HG02870 (cell line): Measurements from ENCODE around the gene USP27X.

Source experiments
- ATAC-seq: cut with Tn5 transposase; IDR thresholded peaks from one replicate; pipeline ENCODE4 v1.9.1; 2021; ENCODE audit warnings: mild to moderate bottlenecking, moderate library complexity; ENCODE audit not compliant: unreplicated experiment

USP27X gene

GRCh38 chrX:49880668-49881067 is 1.4 kb downstream of the USP27X start:
- ATAC-seq: no peak

DNA sequence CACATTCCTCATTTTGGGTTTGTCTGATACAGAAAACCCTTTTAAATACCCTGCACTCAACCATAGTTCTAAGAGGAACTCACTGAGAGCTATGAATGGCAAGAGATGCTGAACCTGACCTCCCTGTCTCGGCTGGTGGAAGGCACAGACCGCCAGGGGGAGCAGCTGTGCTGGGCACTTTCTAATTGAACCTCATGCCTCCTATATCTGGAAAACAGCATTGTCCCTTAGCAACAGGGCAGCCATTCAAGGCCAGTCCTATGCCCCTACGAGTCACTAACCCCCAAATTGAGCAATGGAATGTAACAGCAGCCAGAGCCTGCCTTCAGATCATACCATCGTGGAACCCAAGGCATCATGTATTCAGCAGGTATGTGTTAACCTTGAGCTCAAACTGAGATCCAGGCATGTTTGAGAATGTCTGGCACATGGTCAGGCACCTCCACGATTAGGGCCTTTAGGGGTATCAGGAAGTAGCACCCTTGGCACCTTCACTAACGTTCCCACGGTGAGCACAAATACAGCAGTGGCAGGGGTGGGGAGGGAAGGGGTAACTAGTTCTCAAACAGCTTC is 5.1 kb downstream of the USP27X start:
- peak; percentile 46 for ATAC-seq

GRCh38 chrX:49892542-49892941 is 13.3 kb downstream of the USP27X start:
- no peak for ATAC-seq

DNA sequence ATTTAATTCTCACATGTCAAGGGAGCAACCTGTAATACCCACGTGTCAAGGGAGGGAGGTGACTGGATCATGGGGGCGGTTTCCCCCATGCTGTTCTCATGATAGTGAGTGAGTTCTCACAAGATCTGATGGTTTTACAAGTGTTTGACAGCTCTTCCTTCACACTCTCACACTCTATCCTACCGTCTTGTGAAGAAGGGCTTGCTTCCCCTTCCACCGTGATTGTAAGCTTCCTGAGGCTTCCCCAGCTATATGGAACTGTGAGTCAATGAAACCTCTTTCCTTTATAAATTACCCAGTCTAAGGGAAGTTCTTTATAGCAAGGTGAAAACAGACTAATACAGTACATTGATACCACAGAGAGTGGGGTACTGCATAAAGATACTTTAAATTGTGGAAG is 17.7 kb downstream of the USP27X start:
- ATAC-seq: no peak

DNA sequence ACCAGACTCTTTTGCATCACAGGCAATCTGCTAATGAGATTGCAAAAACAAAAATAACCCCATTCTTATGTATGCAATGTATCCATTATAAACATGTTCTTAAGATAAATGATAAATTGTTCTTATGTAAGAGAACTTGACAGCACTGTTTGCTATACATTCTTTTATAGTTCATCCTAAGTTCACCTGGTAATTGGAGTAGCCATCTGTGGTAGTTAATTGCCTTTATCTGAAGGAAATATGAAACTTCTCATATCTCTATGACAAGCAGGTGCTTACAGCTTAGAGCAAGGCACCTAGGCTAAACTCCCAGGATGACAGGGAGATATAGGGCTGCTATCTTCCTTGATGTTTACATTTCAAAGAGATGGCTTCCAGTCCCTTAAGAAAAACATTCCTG is 21.8 kb downstream of the USP27X start:
- no peak for ATAC-seq

GRCh38 chrX:49910344-49910743 is 31.1 kb downstream of the USP27X start:
- ATAC-seq: peak; percentile 74

DNA sequence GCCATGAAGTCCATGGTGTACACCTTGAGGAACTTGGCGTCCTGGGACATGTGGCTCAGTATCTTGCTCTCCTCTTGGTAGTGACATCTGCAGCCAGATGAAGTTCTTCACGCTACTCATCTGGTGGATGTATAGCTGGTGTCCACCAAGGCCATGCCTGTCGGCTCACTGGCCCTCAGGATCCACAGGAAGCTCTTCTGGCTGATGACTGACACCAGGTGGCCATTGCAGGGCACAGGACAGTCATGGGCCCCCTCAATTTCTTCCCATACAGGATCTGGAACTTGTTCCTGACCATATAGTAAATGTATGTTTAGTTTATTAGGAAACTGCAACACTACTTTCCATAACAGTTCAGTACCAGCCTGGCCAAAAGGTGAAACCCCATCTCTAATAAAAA is 32.8 kb downstream of the USP27X start:
- ATAC-seq: no peak

DNA sequence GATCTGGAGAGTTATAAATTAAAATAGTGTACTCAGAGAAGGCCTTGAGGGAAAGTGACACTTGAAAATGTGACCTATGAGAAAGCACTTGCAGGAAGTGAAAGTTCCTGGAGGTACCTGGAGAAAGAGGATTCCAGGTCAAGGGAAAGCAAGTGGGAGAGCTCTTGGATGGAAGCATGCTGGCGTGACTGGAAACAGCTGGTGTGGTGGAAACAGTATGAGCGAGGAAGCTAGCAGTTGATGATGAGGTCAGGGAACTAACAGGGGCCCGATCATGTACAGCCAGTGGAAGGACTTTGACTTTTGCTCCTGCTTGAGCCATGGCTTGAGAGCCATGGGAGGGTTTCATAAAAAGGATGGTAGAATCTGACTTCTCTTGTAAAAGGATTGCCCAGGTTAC is 33.6 kb downstream of the USP27X start:
- no peak for ATAC-seq

DNA sequence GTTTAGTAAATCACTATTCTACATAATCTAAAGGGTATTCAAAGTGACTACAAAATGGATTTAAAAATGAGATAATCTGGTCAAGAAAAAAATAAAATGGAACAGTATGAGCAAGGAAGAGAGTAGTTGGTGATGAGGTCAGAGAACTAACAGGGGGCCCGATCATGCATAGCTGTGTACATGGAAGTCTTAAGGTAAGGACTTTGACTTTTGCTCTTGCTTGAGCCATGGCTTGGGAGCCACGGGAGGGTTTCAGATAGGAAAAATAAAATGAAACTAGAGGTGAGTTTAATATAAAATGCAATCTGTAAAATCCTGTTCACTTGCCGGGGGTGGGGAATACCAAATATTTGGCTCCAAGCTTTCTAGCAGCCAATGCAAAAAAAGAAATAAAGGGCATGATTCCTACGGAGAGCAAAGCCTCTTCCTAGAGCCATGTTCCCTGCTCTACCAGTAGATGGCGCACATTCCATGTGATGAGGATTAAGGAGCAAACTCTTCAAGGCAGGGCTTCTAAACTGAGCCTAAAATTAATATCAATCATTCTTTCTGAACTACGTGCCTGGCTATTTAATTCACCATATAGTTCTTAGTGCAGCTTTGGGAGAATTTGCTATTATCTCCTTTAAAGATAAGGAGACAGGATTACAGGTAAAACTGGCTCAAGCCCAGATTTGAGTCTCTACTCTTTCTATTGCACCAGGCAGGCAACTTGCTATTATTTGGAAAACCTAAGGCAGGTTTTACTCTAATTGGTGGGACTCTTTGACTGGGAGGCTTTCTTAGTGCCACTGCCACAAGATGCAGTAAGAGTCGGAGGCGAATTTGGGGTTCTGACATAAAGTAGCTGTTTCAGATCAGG is 36.3 kb downstream of the USP27X start:
- ATAC-seq: peak; percentile 62

DNA sequence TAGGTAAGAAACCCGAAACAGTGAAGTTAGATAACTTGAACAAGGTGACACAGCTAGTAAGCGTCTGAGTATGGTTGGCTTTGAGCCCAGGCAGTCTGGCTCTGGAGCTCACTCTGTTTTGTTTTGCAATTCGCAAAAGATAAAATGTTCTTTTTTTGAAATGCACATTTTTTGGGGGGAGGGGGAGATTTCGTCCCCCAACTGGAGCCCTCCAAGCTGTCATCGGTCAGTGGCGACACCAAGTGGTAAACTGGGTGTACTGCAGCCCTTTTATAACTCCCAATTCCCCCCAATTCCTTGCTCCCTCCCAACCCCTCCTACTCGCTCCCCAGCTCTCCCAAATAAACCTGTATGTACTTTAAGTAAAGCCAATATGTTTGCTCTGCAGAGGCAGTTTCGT is 40.3 kb downstream of the USP27X start:
- no peak for ATAC-seq

DNA sequence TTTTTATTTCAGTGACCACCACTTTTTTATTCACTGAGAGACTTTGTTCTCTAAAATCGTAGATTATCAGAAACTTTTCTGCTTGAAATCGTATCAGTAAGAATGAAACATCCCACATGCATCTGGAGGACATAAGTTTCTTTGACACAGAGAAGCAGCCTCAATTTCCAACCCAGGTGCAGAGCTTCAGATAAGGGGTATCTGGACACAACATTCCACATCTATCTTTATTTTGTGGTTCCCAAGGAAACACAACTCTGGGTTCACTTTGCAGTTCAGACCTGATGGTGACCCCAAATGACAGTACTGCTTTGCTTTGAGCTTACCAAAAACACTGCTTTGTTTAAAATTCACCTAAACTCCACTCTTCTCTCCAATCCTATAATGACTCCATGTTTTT is 41.8 kb downstream of the USP27X start:
- ATAC-seq: no peak

DNA sequence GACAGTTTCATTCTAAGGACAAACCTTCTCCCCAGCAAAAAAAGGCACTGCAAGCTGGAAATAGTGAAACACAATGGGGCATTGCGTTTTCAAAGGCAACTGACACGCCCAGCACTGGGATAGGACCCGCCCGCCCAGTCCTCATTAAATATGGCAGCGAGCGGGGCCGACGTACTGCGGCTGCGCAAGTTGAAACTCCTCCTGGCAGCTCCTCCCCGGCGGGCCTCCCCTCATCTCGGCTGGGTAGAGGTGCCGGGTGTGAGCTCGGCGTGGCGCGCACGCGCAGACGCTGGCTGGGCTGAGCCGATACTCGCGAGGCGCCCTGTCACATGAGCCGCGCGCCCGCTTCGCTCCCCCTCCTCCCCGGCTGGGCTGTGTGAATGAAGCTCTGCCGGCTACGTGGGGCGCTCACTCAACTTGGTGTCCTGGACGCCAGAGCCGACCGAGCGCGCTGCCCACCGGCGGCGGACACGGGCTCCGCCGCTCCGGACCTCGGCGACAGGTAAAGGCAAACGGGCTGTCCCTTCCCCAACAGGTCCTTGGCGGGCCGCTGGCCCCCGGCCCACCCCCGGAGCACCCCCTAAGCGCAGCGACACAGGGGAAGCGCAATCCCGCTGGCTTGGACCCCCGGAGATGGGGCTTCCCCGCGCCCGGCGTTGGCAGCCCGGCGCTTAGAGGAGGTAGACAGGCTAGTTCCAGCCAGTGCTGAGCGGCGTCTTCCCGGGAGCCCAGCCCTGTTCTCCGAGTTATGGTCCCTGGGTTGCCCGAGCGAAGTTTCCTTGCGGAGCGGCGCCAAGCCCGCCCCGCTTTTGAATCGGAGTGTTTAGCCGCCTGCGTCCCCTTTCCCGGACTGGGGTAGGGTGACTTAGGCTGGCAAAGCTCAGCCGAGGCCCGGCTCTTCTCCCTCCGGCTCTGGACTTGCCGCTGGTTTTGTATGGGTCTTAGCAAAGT is 43.3 kb downstream of the USP27X start, which contains the start of gene CLCN5:
CLCN5 (plus strand) TSS at position 306 of the 951 bp plus-strand sequence. CDS start 2,703 bp downstream, outside the sequence.
- ATAC-seq: peak; percentile 94

DNA sequence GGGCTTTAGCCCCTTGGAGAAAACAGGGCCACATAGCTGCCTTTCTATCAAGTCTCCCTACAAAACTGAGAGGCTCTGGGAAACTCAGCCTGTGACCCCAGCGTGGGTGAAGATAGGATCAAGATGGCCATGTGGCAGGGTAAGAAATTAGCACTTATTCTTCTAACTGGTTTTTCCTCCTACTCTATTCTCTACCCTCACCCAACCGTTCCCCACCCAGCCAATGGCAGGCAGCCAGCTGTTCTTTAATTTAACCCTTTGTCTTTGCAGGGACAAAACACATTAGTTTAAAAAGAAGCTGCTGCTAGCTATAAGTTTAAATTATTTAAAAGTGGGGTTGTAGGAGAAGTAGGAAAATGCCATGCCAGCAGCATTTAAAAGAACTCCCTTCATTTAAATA is 45.9 kb downstream of the USP27X start:
- no peak for ATAC-seq

DNA sequence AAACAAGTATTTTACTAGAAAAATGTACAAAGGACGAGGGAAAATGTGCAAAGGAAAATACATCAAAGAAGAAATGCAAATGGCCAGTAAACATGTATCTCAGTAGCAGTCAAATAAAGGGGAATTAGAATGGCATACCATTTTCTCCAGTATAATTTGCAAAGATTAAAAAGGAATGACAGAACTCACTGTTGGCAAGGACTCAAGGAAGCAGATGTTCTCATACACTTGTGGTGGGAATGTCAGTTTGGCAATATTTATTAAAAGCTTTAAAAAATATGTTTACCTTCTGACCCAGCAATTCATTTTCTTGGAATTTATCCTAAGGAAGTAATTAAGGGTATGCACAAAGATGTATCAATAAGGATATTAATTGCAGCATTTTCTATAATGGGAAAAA is 50.8 kb downstream of the USP27X start:
- ATAC-seq: no peak
